H9 (cell line): Measurements from ENCODE around the gene WDR37. TPM values are rescaled to one million over a fixed set of nuclear protein-coding genes. Genes with fewer than 3 reads are reported as not detected.

Experiments
- DNase-seq: peaks from one replicate; pipeline ENCODE4 v3.0.0-alpha.2; 2017
- H2AFZ ChIP-seq: one replicate; pipeline ENCODE4 v1.6.1; 2013; ENCODE audit warnings: mild to moderate bottlenecking, low read length, control low read depth, moderate library complexity
- H2AK5ac ChIP-seq: 2 replicates; pipeline ENCODE4 v1.6.1; 2013; ENCODE audit warnings: low read length, control low read depth, mixed read lengths; ENCODE audit not compliant: insufficient read length
- H2BK120ac ChIP-seq: one replicate; pipeline ENCODE4 v1.6.1; 2013; ENCODE audit warnings: low read depth, mild to moderate bottlenecking, low read length, control low read depth, inconsistent platforms; ENCODE audit not compliant: poor library complexity, severe bottlenecking
- H2BK12ac ChIP-seq: 2 replicates; pipeline ENCODE4 v1.6.1; 2013; ENCODE audit warnings: low read length, control low read depth, mixed read lengths, low read depth; ENCODE audit not compliant: insufficient read length
- H2BK15ac ChIP-seq: 2 replicates; pipeline ENCODE4 v1.6.1; 2013; ENCODE audit warnings: low read depth, low read length, control low read depth
- H2BK20ac ChIP-seq: one replicate; pipeline ENCODE4 v1.6.1; 2013; ENCODE audit warnings: low read depth, mild to moderate bottlenecking, low read length, control low read depth, inconsistent platforms; ENCODE audit not compliant: poor library complexity, severe bottlenecking
- H2BK5ac ChIP-seq: 2 replicates; pipeline ENCODE4 v1.6.1; 2013; ENCODE audit warnings: low read length, control low read depth, mixed read lengths; ENCODE audit not compliant: insufficient read length
- H3K14ac ChIP-seq: 2 replicates; pipeline ENCODE4 v1.6.1; 2013; ENCODE audit warnings: low read length, control low read depth; ENCODE audit not compliant: insufficient read depth
- H3K18ac ChIP-seq: 2 replicates; pipeline ENCODE4 v1.6.1; 2013; ENCODE audit warnings: low read depth, mild to moderate bottlenecking, mixed read lengths, low read length, control low read depth; ENCODE audit not compliant: insufficient read length
- H3K23ac ChIP-seq: 2 replicates; pipeline ENCODE4 v1.6.1; 2013; ENCODE audit warnings: low read length, control low read depth, mixed read lengths, low read depth; ENCODE audit not compliant: insufficient read length
- H3K23me2 ChIP-seq: 2 replicates; pipeline ENCODE4 v1.6.1; 2013; ENCODE audit warnings: low read depth, mild to moderate bottlenecking, mixed read lengths, low read length, control low read depth; ENCODE audit not compliant: insufficient read length, poor library complexity, severe bottlenecking
- H3K27ac ChIP-seq: 2 replicates; pipeline ENCODE4 v1.5.1; 2013; ENCODE audit warnings: low read length, control low read depth, mixed read lengths, low read depth; ENCODE audit not compliant: insufficient read length
- H3K27me3 ChIP-seq: 2 replicates; pipeline ENCODE4 v1.6.1; 2013; ENCODE audit warnings: low read length, control low read depth, inconsistent platforms; ENCODE audit not compliant: insufficient read depth
- H3K4ac ChIP-seq: 2 replicates; pipeline ENCODE4 v1.6.1; 2013; ENCODE audit warnings: low read depth, mild to moderate bottlenecking, control low read depth, inconsistent platforms, low read length, moderate library complexity
- H3K4me1 ChIP-seq: 2 replicates; pipeline ENCODE4 v1.6.1; 2013; ENCODE audit warnings: low read length, control low read depth, inconsistent platforms; ENCODE audit not compliant: insufficient read depth
- H3K4me2 ChIP-seq: 2 replicates; pipeline ENCODE4 v1.6.1; 2013; ENCODE audit warnings: low read length, control low read depth, mixed read lengths; ENCODE audit not compliant: insufficient read length, insufficient read depth
- H3K56ac ChIP-seq: 2 replicates; pipeline ENCODE4 v1.6.1; 2013; ENCODE audit warnings: low read depth, mild to moderate bottlenecking, mixed read lengths, low read length, control low read depth; ENCODE audit not compliant: insufficient read length
- H3K79me1 ChIP-seq: 2 replicates; pipeline ENCODE4 v1.6.1; 2013; ENCODE audit warnings: low read depth, mild to moderate bottlenecking, moderate library complexity, low read length, control low read depth, inconsistent platforms; ENCODE audit not compliant: insufficient read depth, poor library complexity, severe bottlenecking
- H3K79me2 ChIP-seq: 2 replicates; pipeline ENCODE4 v1.6.1; 2013; ENCODE audit warnings: low read length, control low read depth, inconsistent platforms; ENCODE audit not compliant: insufficient read depth
- H3K9ac ChIP-seq: 2 replicates; pipeline ENCODE4 v1.6.1; 2013; ENCODE audit warnings: low read length, control low read depth, mixed read lengths; ENCODE audit not compliant: insufficient read length; ENCODE audit errors: extremely low read depth
- H3K9me3 ChIP-seq: one replicate; pipeline ENCODE4 v1.6.1; 2013; ENCODE audit warnings: low read depth, low read length, inconsistent platforms; ENCODE audit not compliant: control insufficient read depth
- H3T11ph ChIP-seq: one replicate; pipeline ENCODE4 v1.6.1; 2013; ENCODE audit warnings: mild to moderate bottlenecking, low read length, control low read depth, inconsistent platforms
- H4K20me1 ChIP-seq: one replicate; pipeline ENCODE4 v1.6.1; 2013; ENCODE audit not compliant: control insufficient read depth, insufficient read length, insufficient read depth
- H4K5ac ChIP-seq: 2 replicates; pipeline ENCODE4 v1.6.1; 2013; ENCODE audit warnings: low read depth, mild to moderate bottlenecking, mixed read lengths, low read length, control low read depth; ENCODE audit not compliant: insufficient read length
- H4K8ac ChIP-seq: replicated peaks from 2 replicates; pipeline ENCODE4 v1.6.1; 2013; ENCODE audit warnings: low read length, control low read depth, mixed read lengths, low read depth; ENCODE audit not compliant: insufficient read length
- H4K91ac ChIP-seq: 2 replicates; pipeline ENCODE4 v1.6.1; 2013; ENCODE audit warnings: low read depth, mild to moderate bottlenecking, moderate library complexity, mixed read lengths, low read length, control low read depth; ENCODE audit not compliant: insufficient read length
- H3K27ac Mint-ChIP-seq, 3 experiments: 2 replicates in 2 of 3; 3 replicates in 1 of 3; pipeline ENCODE4 v1.8.0; 2020 to 2021; ENCODE audit warnings: mixed read lengths in 3 of 3, mild to moderate bottlenecking in 1 of 3, moderate library complexity in 1 of 3
- H3K27me3 Mint-ChIP-seq: 2 replicates; pipeline ENCODE4 v1.8.0; 2021; ENCODE audit warnings: low read depth, mild to moderate bottlenecking, moderate library complexity, mixed read lengths
- H3K36me3 Mint-ChIP-seq, 3 experiments: 2 replicates in 2 of 3; 3 replicates in 1 of 3; pipeline ENCODE4 v1.8.0; 2020 to 2021; ENCODE audit warnings: low read depth in 3 of 3, mixed read lengths in 3 of 3; ENCODE audit not compliant: insufficient read depth in 1 of 3
- H3K4me1 Mint-ChIP-seq, 2 experiments: 2 replicates each; pipeline ENCODE4 v1.8.0; 2020; ENCODE audit warnings: mixed read lengths in 2 of 2
- H3K4me3 Mint-ChIP-seq, 2 experiments: 2 replicates in 1 of 2; 3 replicates in 1 of 2; pipeline ENCODE4 v1.8.0; 2020 to 2021; ENCODE audit warnings: mild to moderate bottlenecking in 2 of 2, mixed read lengths in 2 of 2, moderate library complexity in 1 of 2
- H3K9me3 Mint-ChIP-seq, 2 experiments: 2 replicates in 1 of 2; 3 replicates in 1 of 2; pipeline ENCODE4 v1.8.0; 2020; ENCODE audit warnings: mild to moderate bottlenecking in 2 of 2, mixed read lengths in 2 of 2, moderate library complexity in 1 of 2
- WGBS: extraction: QIAGEN DNeasy Blood & Tissue Kit; methylation state at CpG from one replicate; pipeline ENCODE4 v1.1.7; 2013; ENCODE audit warnings: missing lambda C conversion rate, low lambda C conversion rate, mixed read lengths; ENCODE audit not compliant: insufficient read length; ENCODE audit errors: extremely low coverage; 5-methylcytosine and 5-hydroxymethylcytosine counted together
- total RNA-seq: library from RNA; stranded (reverse); gene quantifications from 2 replicates; pipeline ENCODE4 v1.2.1, GENCODE V29; 2021
- TF ChIP-seq, protein P1 (sequence below): fragments of 200-600 bp; sonication (generic); conservative IDR thresholded peaks from 3 replicates; pipeline ENCODE4 v1.8.0; 2021; ENCODE audit warnings: antibody characterized with exemption, mild to moderate bottlenecking

The WDR37 gene
- total RNA-seq, 1 experiment from 2014 or later, result 13.1 TPM

DNA sequence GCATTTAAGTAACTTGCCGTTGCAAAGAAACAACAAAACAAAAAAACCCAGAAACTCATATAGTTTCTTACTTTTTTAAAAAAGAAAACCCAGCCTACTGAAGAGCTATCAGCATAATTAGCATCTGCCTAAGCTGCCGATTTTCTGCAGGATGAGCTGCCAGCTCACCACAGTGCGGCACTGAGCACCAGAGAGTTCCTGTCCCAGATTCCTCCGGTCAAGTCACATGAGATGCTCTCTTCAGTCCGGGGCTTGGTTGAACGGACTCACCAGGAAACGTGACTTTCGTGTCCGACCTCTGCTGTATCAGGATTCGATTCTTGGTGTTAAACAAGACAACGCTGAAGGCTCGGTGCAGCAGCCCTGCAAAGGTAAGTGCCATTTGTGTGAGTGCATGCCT is 33.8 kb upstream of the WDR37 start:
- H3K14ac ChIP-seq, result no peak overlapping the region; the same call in 1 of the 2 replicates
- no peaks in the 10 kb centered on the region for H3K27me3 Mint-ChIP-seq
- no peak for DNase-seq
- H3K9ac ChIP-seq, result no peak overlapping the region
- no peak overlapping the region for H3T11ph ChIP-seq
- no peak overlapping the region for H2BK20ac ChIP-seq
- H3K4me3 Mint-ChIP-seq, result no peak overlapping the region; a peak in 1 of 5 replicates
- no peak overlapping the region for H2BK120ac ChIP-seq
- peaks cover 4 to 9% of the 10 kb centered on the region in 2 experiments; a peak in 3 of 4 replicates for H3K4me1 Mint-ChIP-seq
- H3K9me3 ChIP-seq, result no peaks in the 10 kb centered on the region
- peak overlapping the region in 2 of 3 experiments; percentile 40 to 53; a peak in 3 of 7 replicates for H3K27ac Mint-ChIP-seq
- H3K4ac ChIP-seq, result no peak overlapping the region
- H3K79me2 ChIP-seq, result no peaks in the 10 kb centered on the region
- H3K4me1 ChIP-seq, result no peaks in the 10 kb centered on the region
- H2BK5ac ChIP-seq, result no peak overlapping the region
- no peak overlapping the region for H3K23ac ChIP-seq
- no peak overlapping the region for H2AK5ac ChIP-seq
- H2BK15ac ChIP-seq, result no peak overlapping the region
- no peak overlapping the region for H2BK12ac ChIP-seq
- H4K8ac ChIP-seq, result no peak overlapping the region
- no CpG with 5 or more reads among the region's 12 CpGs for WGBS
- H3K27me3 ChIP-seq, result no peaks in the 10 kb centered on the region
- 0 out of 5 replicates have a peak, but pooled peaks cover 0 to 2% of the 10 kb centered on the region in 2 experiments for H3K9me3 Mint-ChIP-seq
- no peak overlapping the region for H4K5ac ChIP-seq
- no peaks in the 10 kb centered on the region for H3K23me2 ChIP-seq
- H4K20me1 ChIP-seq, result no peaks in the 10 kb centered on the region
- H2AFZ ChIP-seq, result no peak overlapping the region
- H3K18ac ChIP-seq, result no peak overlapping the region
- no peaks in the 10 kb centered on the region for H3K79me1 ChIP-seq
- H3K4me2 ChIP-seq, result no peak overlapping the region
- no peak overlapping the region for H3K56ac ChIP-seq
- no peak overlapping the region for H3K27ac ChIP-seq
- peaks cover 19 to 38% (median 29%) of the 10 kb centered on the region in 3 experiments for H3K36me3 Mint-ChIP-seq
- H4K91ac ChIP-seq, result no peak overlapping the region
- TF ChIP-seq, protein P1, sequence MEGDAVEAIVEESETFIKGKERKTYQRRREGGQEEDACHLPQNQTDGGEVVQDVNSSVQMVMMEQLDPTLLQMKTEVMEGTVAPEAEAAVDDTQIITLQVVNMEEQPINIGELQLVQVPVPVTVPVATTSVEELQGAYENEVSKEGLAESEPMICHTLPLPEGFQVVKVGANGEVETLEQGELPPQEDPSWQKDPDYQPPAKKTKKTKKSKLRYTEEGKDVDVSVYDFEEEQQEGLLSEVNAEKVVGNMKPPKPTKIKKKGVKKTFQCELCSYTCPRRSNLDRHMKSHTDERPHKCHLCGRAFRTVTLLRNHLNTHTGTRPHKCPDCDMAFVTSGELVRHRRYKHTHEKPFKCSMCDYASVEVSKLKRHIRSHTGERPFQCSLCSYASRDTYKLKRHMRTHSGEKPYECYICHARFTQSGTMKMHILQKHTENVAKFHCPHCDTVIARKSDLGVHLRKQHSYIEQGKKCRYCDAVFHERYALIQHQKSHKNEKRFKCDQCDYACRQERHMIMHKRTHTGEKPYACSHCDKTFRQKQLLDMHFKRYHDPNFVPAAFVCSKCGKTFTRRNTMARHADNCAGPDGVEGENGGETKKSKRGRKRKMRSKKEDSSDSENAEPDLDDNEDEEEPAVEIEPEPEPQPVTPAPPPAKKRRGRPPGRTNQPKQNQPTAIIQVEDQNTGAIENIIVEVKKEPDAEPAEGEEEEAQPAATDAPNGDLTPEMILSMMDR, result no peak
